Colon (tissue), 2 donors: ENCODE results near the gene SPDYE8.
"Not testable (repeated sequence)": the region's sequence is repeated elsewhere in the genome, so short reads cannot be mapped to it uniquely, and the experiment has no call there.

Experiments
- FAIRE-seq: peaks from 2 replicates; lab custom pipeline; 2012; peaks lifted over from hg19 to GRCh38; lab: Jason Lieb, UNC
- donor health status: control.
- donor health status: control.

The SPDYE8 gene

GRCh38 chr7:73029666-73030065 is at the start of gene SPDYE8:
TSS of gene SPDYE8 (minus strand) at chr7:73029766. CDS start at chr7:73027966, 1,800 bp downstream.
- FAIRE-seq: not testable (repeated sequence)

GRCh38 chr7:73057811-73058210 is 28.2 kb upstream of the SPDYE8 start, which contains the start of gene SPDYE11:
TSS of gene SPDYE11 (minus strand) at chr7:73057911. CDS start at chr7:73056111, 1,800 bp downstream.
- FAIRE-seq: not testable (repeated sequence)

DNA sequence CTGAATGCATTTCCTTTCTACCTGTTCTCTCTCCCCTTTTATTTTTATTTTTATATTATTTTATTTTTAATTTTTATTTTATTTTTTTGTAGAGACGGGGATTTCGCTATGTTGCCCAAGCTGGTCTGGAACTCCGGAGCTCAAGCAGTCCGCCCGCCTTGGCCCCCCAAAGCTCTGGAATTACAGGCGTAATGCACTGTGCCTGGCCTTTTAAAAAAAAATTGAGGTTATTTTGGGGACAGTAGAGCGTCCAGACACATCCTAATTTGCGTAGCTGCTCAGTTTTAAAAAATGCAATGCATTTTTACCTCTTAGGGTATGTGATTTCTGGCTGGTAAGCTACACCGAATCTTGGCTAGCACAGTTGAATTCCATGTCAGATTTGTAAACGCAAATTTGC is 23.1 kb downstream of the SPDYE8 start:
- FAIRE-seq: not testable (repeated sequence)

- FAIRE-seq: not testable (repeated sequence)
These were observed 23.7 kb downstream of the SPDYE8 start for GRCh38 chr7:73005693-73006447.

GRCh38 chr7:73005356-73005692 is 24.2 kb downstream of the SPDYE8 start:
- not testable (repeated sequence) for FAIRE-seq

DNA sequence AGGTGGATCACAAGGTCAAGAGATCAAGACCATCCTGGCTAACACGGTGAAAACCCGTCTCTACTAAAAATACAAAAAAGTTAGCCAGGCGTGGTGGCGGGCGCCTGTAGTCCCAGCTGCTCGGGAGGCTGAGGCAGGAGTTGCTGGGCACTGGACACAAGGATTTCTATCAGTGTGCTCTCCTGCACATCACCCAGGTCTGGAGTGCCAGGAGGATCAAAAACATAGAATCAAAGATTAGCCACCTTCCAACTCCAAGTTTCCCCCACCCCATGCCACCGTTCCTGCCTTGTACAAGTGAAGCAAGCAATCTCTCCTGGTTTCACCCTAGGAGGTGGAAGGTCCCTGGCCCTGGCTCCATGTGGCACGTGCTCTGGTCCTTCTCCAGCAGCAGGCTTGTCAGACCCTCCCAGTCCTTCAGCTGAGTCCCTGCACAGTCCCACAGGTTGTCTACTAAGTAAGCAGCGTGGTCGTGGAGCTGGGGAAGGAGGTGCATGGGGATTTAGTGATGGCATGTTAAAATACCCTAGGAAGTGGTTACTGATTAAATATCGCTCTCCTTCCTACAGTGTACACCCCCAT is 31.6 kb downstream of the SPDYE8 start:
- FAIRE-seq: not testable (repeated sequence)

DNA sequence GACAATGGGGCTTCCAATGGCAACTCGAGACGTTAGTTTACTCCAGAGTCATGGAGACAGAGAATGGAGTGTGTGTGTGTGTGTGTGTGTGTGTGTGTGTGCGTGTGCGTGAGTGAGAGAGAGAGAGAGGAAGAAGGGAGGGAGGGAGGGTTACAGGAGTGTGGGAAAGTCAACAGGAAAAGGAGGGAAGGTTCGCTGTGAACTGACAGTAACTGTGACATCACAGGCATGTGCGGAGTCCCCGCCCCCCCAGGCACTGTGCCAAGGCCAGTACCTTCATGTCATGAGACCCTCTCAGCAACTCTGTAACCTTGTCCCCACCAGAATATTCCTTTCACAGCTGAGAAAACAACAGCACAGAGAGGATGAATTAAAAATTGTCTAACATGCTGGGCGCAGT is 32.1 kb downstream of the SPDYE8 start:
- FAIRE-seq: not testable (repeated sequence)

GRCh38 chr7:72995484-72995883 is 34.1 kb downstream of the SPDYE8 start:
- not testable (repeated sequence) for FAIRE-seq

GRCh38 chr7:72990146-72990913 is 39.2 kb downstream of the SPDYE8 start:
- FAIRE-seq: not testable (repeated sequence)

DNA sequence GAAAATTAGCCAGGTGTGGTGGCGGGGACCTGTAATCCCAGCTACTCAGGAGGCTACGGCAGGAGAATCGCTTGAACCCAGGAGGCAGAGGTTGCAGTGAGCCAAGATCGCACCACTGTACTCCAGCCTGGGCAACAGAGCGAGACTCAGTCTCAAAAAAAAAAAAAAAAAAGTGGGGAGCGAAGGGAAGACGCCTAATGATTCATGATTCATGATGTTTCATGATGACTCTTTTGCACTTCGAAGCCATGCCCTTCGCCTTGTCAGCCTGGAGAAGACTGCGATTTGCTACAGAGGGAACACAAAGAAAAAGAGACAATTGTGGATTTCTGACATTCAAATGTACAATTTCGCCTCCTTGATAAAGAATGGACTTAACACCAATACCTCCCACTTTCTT is 47.5 kb downstream of the SPDYE8 start:
- not testable (repeated sequence) for FAIRE-seq

GRCh38 chr7:72980382-72980781 is 49.2 kb downstream of the SPDYE8 start:
- FAIRE-seq: not testable (repeated sequence)

DNA sequence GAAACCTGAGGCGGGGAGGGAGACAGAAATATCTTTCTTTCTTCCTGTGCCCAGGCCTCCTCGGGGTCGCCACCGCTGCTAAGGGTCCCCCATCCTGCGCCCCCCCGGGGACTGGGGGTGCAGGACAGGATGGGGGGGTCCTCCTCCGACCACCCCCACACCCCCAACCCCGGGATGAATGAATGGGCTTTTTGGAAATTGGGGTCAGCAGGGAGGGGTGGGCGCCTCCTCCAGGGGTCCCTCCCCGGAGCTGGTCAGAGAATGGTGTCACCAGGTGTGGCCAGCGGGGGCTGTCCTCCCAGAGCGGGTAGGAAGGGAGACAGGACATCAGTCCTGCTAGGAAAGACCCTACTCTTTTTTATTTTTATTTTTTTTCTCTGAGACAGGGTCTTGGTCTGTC is 53.1 kb downstream of the SPDYE8 start:
- not testable (repeated sequence) for FAIRE-seq

GRCh38 chr7:72975656-72976286 is 53.8 kb downstream of the SPDYE8 start:
- FAIRE-seq: not testable (repeated sequence)

- FAIRE-seq: not testable (repeated sequence)
These were observed 54.8 kb downstream of the SPDYE8 start for GRCh38 chr7:72974781-72975180.

DNA sequence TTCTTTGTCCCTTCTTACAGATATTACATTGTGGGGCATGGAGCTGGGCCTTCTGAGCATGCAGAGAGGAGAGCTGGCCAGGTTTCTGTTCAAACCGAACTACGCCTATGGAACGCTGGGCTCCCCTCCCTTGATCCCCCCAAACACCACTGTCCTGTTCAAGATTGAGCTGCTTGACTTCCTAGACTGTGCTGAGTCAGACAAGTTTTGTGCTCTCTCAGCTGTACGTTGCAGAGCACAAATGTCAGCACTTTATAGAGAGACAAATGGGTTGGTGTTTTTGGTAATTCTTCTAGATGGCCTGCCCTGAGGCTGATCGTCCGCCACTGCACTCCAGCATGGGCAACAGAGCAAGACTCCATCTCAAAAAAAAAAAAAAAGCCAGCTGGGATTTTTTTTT is 58.1 kb downstream of the SPDYE8 start:
- not testable (repeated sequence) for FAIRE-seq
